ENCODE data around the gene PTGDR.

Gene PTGDR

DNA sequence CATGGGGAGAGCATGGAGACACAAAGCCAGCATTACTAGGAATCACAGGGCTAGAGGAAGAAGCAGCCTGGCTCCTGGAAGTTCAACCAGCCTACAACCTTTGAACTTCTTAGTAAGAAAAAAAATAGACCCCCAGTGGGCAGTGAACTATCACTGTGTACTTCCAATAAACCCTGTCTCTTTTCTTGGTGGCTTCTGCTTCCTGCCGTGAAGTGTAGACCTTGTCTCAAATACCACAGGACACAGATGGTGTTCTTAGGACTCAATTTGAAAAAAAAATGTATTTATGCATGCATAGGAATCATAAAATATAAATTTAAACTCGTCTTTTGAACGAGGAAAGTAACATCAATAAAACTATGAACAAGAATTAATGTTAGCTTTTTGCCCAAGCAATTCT lies 43.0 kb downstream of the PTGDR start:
- no peak overlapping the region for H3K4me3 ChIP-seq (ENCODE audit: low read depth, low read length)
- no peak overlapping the region for H3K9ac ChIP-seq (ENCODE audit: low read depth, low read length)
- H3K4me1 ChIP-seq (ENCODE audit: control insufficient read depth, insufficient read depth, low read length): peaks cover 3% of the 10 kb centered on the region; the same call in 1 of the 2 replicates
- H3K9me3 ChIP-seq (ENCODE audit: control insufficient read depth, insufficient read depth, low read length): no peaks in the 10 kb centered on the region
- peaks cover 43% of the 10 kb centered on the region for H3K27me3 ChIP-seq (ENCODE audit: control insufficient read depth, insufficient read depth, low read length)
- no peak overlapping the region for H3K27ac ChIP-seq (ENCODE audit: low read depth, low read length)
- no peaks in the 10 kb centered on the region for H3K36me3 ChIP-seq (ENCODE audit: control insufficient read depth, insufficient read depth, low read length)

DNA sequence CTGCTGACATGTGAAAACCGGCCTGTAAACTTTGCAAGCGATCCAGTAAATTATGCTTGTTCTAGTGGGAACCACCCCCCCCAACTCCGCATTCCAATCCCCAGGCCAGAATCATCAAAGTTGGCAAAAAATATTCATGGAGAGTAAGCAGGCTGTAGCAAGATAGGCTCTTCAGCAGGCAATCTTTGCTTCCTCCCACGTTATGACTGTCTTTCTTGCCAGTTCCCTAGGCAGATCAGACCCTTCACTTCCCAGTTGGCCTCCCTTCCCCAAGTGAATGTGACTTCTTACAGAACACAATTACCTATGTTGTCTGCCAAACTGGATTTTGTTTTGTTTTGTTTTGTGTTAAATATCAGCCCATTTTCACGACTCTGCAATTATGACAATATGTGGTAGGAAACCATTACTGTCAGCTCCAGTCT lies 45.4 kb downstream of the PTGDR start:
- peaks cover 3% of the 10 kb centered on the region; the same call in 1 of the 2 replicates for H3K4me1 ChIP-seq (ENCODE audit: control insufficient read depth, insufficient read depth, low read length)
- no peak overlapping the region for H3K27ac ChIP-seq (ENCODE audit: low read depth, low read length)
- H3K36me3 ChIP-seq (ENCODE audit: control insufficient read depth, insufficient read depth, low read length): no peaks in the 10 kb centered on the region
- peaks cover 67% of the 10 kb centered on the region for H3K27me3 ChIP-seq (ENCODE audit: control insufficient read depth, insufficient read depth, low read length)
- H3K9ac ChIP-seq (ENCODE audit: low read depth, low read length): no peak overlapping the region
- H3K9me3 ChIP-seq (ENCODE audit: control insufficient read depth, insufficient read depth, low read length): no peaks in the 10 kb centered on the region
- H3K4me3 ChIP-seq (ENCODE audit: low read depth, low read length): no peak overlapping the region

DNA sequence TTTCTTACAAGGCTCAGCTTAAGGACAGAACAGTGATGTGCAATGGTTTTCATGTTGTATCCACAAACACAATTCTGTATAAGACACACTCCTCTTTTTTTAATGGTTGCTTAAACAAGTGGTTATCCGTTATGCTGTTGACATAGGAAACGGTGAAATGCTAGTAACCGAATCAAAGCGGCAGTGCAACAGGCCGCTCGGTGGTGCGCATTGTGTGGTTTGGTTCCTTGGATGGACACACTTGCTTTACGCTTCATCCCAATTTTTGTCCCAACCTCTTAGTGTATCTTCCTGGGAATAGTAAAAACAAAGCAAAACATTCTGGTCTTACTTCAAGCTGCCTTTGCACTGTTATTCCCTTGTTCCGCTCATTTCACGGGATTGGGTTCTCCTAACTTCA lies 46.0 kb downstream of the PTGDR start:
- peaks cover 3% of the 10 kb centered on the region; the same call in 1 of the 2 replicates for H3K4me1 ChIP-seq (ENCODE audit: control insufficient read depth, insufficient read depth, low read length)
- peak overlapping the region; percentile 71 for H3K4me3 ChIP-seq (ENCODE audit: low read depth, low read length)
- H3K9ac ChIP-seq (ENCODE audit: low read depth, low read length): no peak overlapping the region
- no peak overlapping the region for H3K27ac ChIP-seq (ENCODE audit: low read depth, low read length)
- no peaks in the 10 kb centered on the region for H3K9me3 ChIP-seq (ENCODE audit: control insufficient read depth, insufficient read depth, low read length)
- H3K36me3 ChIP-seq (ENCODE audit: control insufficient read depth, insufficient read depth, low read length): no peaks in the 10 kb centered on the region
- H3K27me3 ChIP-seq (ENCODE audit: control insufficient read depth, insufficient read depth, low read length): peaks cover 69% of the 10 kb centered on the region

DNA sequence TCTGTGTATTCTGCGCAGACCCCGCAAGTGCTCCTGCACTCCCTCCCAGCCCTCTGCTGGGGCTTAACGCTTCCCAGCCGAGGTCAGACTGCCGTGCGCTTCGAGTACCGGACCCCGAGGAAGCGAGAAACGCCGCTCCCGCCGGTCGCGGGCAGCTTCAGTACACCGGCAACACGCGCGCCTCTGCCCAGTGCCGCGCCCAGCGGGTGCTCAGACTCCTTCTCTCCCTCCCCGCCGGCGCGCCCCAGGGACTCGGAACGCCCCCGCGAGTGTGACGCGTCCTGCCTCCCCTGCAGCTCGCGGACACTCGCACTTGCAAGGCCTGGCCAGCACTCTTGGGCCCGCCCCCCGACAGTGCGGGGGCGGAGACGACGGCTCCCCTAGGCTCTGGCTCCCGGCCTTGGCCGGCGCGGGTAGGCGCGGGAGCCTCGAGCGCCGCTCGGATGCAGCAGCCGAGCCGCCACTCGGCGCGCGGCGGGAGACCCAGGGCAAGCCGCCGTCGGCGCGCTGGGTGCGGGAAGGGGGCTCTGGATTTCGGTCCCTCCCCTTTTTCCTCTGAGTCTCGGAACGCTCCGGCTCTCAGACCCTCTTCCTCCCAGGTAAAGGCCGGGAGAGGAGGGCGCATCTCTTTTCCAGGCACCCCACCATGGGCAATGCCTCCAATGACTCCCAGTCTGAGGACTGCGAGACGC lies 46.6 kb downstream of the PTGDR start, which contains the start of gene PTGER2:
PTGER2 (plus strand) TSS at position 410 of the 692 bp plus-strand sequence; CDS start at position 647, 237 bp downstream.
- H3K27ac ChIP-seq (ENCODE audit: low read depth, low read length): no peak within 1 kb of the TSS

DNA sequence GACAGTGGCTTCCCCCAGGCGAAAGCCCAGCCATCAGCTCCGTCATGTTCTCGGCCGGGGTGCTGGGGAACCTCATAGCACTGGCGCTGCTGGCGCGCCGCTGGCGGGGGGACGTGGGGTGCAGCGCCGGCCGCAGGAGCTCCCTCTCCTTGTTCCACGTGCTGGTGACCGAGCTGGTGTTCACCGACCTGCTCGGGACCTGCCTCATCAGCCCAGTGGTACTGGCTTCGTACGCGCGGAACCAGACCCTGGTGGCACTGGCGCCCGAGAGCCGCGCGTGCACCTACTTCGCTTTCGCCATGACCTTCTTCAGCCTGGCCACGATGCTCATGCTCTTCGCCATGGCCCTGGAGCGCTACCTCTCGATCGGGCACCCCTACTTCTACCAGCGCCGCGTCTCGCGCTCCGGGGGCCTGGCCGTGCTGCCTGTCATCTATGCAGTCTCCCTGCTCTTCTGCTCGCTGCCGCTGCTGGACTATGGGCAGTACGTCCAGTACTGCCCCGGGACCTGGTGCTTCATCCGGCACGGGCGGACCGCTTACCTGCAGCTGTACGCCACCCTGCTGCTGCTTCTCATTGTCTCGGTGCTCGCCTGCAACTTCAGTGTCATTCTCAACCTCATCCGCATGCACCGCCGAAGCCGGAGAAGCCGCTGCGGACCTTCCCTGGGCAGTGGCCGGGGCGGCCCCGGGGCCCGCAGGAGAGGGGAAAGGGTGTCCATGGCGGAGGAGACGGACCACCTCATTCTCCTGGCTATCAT lies 47.3 kb downstream of the PTGDR start:
- H3K4me1 ChIP-seq (ENCODE audit: control insufficient read depth, insufficient read depth, low read length): peaks cover 3% of the 10 kb centered on the region; the same call in 1 of the 2 replicates
- H3K36me3 ChIP-seq (ENCODE audit: control insufficient read depth, insufficient read depth, low read length): no peaks in the 10 kb centered on the region
- H3K27ac ChIP-seq (ENCODE audit: low read depth, low read length): no peak overlapping the region
- peak overlapping the region; percentile 71 for H3K4me3 ChIP-seq (ENCODE audit: low read depth, low read length)
- peak overlapping the region; percentile 30; the same call in 1 of the 2 replicates for H3K9ac ChIP-seq (ENCODE audit: low read depth, low read length)
- no peaks in the 10 kb centered on the region for H3K9me3 ChIP-seq (ENCODE audit: control insufficient read depth, insufficient read depth, low read length)
- H3K27me3 ChIP-seq (ENCODE audit: control insufficient read depth, insufficient read depth, low read length): peaks cover 69% of the 10 kb centered on the region

More for the DNA sequence above, 46.6 kb downstream of the PTGDR start, which contains the start of gene PTGER2:
- Histone ChIP-seq H3K4me3 (ENCODE audit: low read depth, low read length) (peak within 1 kb of the TSS; percentile 71), H3K9ac (ENCODE audit: low read depth, low read length) (peak within 1 kb of the TSS; percentile 30; the same call in 1 of the 2 replicates), H3K4me1 (ENCODE audit: control insufficient read depth, insufficient read depth, low read length) (peaks cover 3% of the 10 kb centered on the region; the same call in 1 of the 2 replicates), H3K27me3 (ENCODE audit: control insufficient read depth, insufficient read depth, low read length) (peaks cover 69% of the 10 kb centered on the region), H3K9me3 (ENCODE audit: control insufficient read depth, insufficient read depth, low read length) (no peaks in the 10 kb centered on the region), H3K36me3 (ENCODE audit: control insufficient read depth, insufficient read depth, low read length) (no peaks in the 10 kb centered on the region)

DNA sequence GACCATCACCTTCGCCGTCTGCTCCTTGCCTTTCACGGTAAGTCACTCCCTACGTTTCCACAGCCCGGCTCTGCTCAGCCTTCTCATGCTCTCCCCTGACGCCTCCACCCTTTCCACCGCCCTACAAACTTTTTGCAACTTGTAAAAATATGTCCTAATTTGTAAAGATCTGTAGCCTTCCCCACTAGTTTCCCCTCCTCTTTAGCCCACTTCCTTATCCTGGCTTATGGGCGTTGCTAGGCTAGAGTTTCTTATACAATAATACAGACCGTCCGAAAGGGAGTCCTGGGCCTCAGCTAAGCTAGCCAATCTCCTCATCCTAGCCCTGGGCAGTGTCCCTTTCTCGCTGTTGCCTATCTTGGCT lies 47.8 kb downstream of the PTGDR start:
- Histone ChIP-seq H3K4me1 (ENCODE audit: control insufficient read depth, insufficient read depth, low read length) (peaks cover 3% of the 10 kb centered on the region; the same call in 1 of the 2 replicates), H3K9ac (ENCODE audit: low read depth, low read length) (no peak overlapping the region), H3K27ac (ENCODE audit: low read depth, low read length) (no peak overlapping the region), H3K36me3 (ENCODE audit: control insufficient read depth, insufficient read depth, low read length) (no peaks in the 10 kb centered on the region), H3K9me3 (ENCODE audit: control insufficient read depth, insufficient read depth, low read length) (no peaks in the 10 kb centered on the region), H3K27me3 (ENCODE audit: control insufficient read depth, insufficient read depth, low read length) (peaks cover 69% of the 10 kb centered on the region), H3K4me3 (ENCODE audit: low read depth, low read length) (peak overlapping the region; percentile 71)

DNA sequence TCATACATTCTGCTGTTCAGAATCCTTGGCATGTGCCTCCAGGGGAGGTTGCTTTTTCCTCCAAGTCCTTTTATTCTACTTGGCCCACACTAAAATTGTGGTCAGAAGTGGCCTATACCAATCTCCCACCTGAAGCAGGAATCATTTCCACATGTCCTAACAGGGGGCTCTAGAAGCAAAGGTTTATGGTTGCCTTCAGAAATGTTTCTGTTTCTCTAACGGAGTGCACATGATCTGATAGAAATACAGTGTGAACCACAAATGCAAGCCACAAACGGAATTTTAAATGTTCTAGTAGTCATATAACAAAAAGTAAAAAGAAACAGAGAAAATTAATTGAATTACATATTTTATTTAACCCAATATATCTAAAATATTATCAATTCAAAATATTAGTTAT lies 50.6 kb downstream of the PTGDR start:
- no peak overlapping the region for H3K9ac ChIP-seq (ENCODE audit: low read depth, low read length)
- H3K9me3 ChIP-seq (ENCODE audit: control insufficient read depth, insufficient read depth, low read length): peaks cover 10% of the 10 kb centered on the region; the same call in 1 of the 2 replicates
- H3K36me3 ChIP-seq (ENCODE audit: control insufficient read depth, insufficient read depth, low read length): no peaks in the 10 kb centered on the region
- H3K27me3 ChIP-seq (ENCODE audit: control insufficient read depth, insufficient read depth, low read length): peaks cover 51% of the 10 kb centered on the region
- no peak overlapping the region for H3K4me3 ChIP-seq (ENCODE audit: low read depth, low read length)
- H3K27ac ChIP-seq (ENCODE audit: low read depth, low read length): no peak overlapping the region
- H3K4me1 ChIP-seq (ENCODE audit: control insufficient read depth, insufficient read depth, low read length): peaks cover 3% of the 10 kb centered on the region; the same call in 1 of the 2 replicates

DNA sequence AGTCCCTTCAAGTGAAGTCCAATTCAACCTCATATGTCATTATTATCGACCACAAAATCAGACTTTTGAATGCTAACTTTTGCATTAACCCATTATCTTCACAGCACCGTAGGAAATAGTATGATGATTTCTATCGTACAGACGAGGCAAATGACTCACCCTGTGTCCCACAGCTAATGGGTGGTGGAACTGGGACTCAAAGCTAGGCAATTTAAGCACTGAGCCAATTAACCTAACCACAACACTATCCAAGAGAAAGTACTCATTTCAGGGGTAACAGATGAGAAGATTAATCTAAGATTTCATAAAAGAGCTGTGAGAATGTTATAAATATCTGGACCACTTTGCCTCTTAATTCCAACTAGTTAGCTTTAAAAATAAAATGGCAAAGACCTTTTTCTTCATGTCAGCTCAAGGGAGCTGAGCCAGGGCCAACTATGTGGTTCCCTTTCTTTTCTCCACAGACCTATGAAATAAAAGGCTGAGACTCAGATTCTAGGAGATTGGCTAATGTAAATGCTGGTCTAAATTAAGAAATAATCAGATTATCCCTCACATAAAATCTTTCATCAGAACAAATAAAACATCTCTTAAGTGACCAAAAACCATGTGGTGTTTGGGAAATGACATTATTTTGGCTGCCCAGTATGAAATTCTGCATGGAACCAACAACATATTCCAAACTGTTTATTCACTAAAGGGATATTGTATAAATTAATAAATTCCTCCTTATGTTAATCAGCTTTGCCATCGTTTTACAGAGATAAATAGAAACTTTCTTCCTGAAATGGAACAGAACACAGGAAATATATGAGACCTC lies 51.5 kb downstream of the PTGDR start:
- Histone ChIP-seq H3K27ac (ENCODE audit: low read depth, low read length) (no peak overlapping the region), H3K36me3 (ENCODE audit: control insufficient read depth, insufficient read depth, low read length) (no peaks in the 10 kb centered on the region), H3K9me3 (ENCODE audit: control insufficient read depth, insufficient read depth, low read length) (peaks cover 10% of the 10 kb centered on the region; the same call in 1 of the 2 replicates), H3K9ac (ENCODE audit: low read depth, low read length) (no peak overlapping the region), H3K4me3 (ENCODE audit: low read depth, low read length) (no peak overlapping the region), H3K27me3 (ENCODE audit: control insufficient read depth, insufficient read depth, low read length) (peaks cover 41% of the 10 kb centered on the region), H3K4me1 (ENCODE audit: control insufficient read depth, insufficient read depth, low read length) (peaks cover 3% of the 10 kb centered on the region; the same call in 1 of the 2 replicates)

DNA sequence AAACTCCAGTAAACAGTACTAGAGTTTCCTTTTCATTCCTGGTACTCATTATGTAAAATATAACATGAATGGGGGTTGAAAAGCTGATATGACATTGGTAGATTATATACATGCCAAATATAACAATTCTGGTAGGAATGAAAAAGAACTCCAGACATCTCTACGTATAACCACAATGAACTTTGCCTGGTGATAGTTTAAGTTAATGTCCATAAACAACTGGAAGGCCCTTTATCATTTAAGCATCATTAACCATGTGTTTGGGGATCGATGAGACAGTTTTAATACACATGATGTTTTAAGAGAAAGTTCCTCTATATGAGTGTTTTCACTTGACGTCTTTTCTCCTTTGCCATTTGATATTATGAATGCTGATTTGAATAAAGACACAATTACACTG lies 52.4 kb downstream of the PTGDR start:
- Histone ChIP-seq H3K4me3 (ENCODE audit: low read depth, low read length) (no peak overlapping the region), H3K4me1 (ENCODE audit: control insufficient read depth, insufficient read depth, low read length) (no peaks in the 10 kb centered on the region; the same call in 1 of the 2 replicates), H3K9ac (ENCODE audit: low read depth, low read length) (no peak overlapping the region)

DNA sequence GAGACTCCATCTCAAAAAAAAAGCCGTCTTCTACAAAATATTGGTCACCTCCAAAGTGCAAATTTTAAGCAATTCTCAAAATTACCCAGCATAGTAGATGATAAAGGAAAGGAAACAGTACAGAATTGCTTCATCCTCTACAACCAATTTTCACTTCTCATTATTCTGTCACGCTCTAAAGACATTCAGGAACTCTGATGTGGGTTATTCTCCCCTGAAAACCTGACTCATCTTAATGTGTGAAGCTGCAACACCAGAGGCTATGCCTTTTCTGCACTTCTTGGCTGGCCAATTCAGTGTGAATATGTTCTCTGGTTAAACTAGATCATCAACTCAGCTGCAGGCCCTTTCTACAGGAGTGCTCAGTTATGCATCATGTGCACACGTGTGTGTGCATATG lies 57.6 kb downstream of the PTGDR start:
- Histone ChIP-seq H3K27me3 (ENCODE audit: control insufficient read depth, insufficient read depth, low read length) (no peaks in the 10 kb centered on the region), H3K36me3 (ENCODE audit: control insufficient read depth, insufficient read depth, low read length) (no peaks in the 10 kb centered on the region), H3K4me3 (ENCODE audit: low read depth, low read length) (no peak overlapping the region), H3K9ac (ENCODE audit: low read depth, low read length) (no peak overlapping the region), H3K4me1 (ENCODE audit: control insufficient read depth, insufficient read depth, low read length) (no peaks in the 10 kb centered on the region), H3K27ac (ENCODE audit: low read depth, low read length) (no peak overlapping the region), H3K9me3 (ENCODE audit: control insufficient read depth, insufficient read depth, low read length) (peaks cover 10% of the 10 kb centered on the region; the same call in 1 of the 2 replicates)

More for the DNA sequence above, 52.4 kb downstream of the PTGDR start:
- Histone ChIP-seq H3K27ac (ENCODE audit: low read depth, low read length) (no peak overlapping the region), H3K27me3 (ENCODE audit: control insufficient read depth, insufficient read depth, low read length) (peaks cover 33% of the 10 kb centered on the region), H3K36me3 (ENCODE audit: control insufficient read depth, insufficient read depth, low read length) (no peaks in the 10 kb centered on the region), H3K9me3 (ENCODE audit: control insufficient read depth, insufficient read depth, low read length) (peaks cover 10% of the 10 kb centered on the region; the same call in 1 of the 2 replicates)
